Endothelial cell of umbilical vein (primary cell): Measurements from ENCODE around the gene EMC7. TPM values are rescaled to one million over a fixed set of nuclear protein-coding genes. Genes with fewer than 3 reads are reported as not detected.

Experiments used
- BruUV-seq: library from RNA; stranded (reverse); fragments of 400-500 nt; replicated peaks from 2 replicates; lab custom pipeline; 2021; lab: Mats Ljungman, UMichigan
- CTCF ChIA-PET: fragments of 300-600, 350-600 bp; sonication (Branson Sonifier 250); formaldehyde crosslinking; loops from one replicate; lab custom pipeline; 2021; ENCODE audit warnings: antibody characterized with exemption, inconsistent platforms; lab: Charles Lee
- POLR2A ChIA-PET: fragments of 300-600, 350-600 bp; sonication (Branson Sonifier 250); formaldehyde crosslinking; loops from one replicate; lab custom pipeline; 2021; ENCODE audit warnings: antibody characterized with exemption, inconsistent platforms; lab: Charles Lee
- DNase-seq: peaks from one replicate; pipeline ENCODE4 v3.0.0-alpha.2; 2011; ENCODE audit warnings: low read depth, low spot score
- FAIRE-seq: peaks from 2 replicates; lab custom pipeline; 2011; peaks lifted over from hg19 to GRCh38; lab: Jason Lieb, UNC
- H2AFZ ChIP-seq: 2 replicates; pipeline ENCODE4 v1.6.0; 2012; ENCODE audit warnings: low read depth, low read length, control low read depth, inconsistent platforms
- H3K27ac ChIP-seq: 2 replicates; pipeline ENCODE4 v1.5.1; 2011; ENCODE audit warnings: low read depth, mild to moderate bottlenecking, control low read depth, low read length, moderate library complexity; ENCODE audit not compliant: insufficient read depth
- H3K27me3 ChIP-seq, 2 experiments: 2 replicates each; pipeline versions ENCODE4 v1.6.0 to v1.6.1; 2011; ENCODE audit warnings: low read length in 2 of 2, mixed read lengths in 1 of 2; ENCODE audit not compliant: control insufficient read depth in 2 of 2, insufficient read depth in 2 of 2
- H3K36me3 ChIP-seq, 2 experiments: 2 replicates in 1 of 2; 3 replicates in 1 of 2; pipeline ENCODE4 v1.5.1; 2011; ENCODE audit warnings: low read length in 2 of 2, mild to moderate bottlenecking in 1 of 2, moderate library complexity in 1 of 2; ENCODE audit not compliant: control insufficient read depth in 2 of 2, insufficient read depth in 2 of 2; ENCODE audit errors: extremely low read depth in 1 of 2
- H3K4me1 ChIP-seq: 3 replicates; pipeline ENCODE4 v1.5.1; 2011; ENCODE audit warnings: mild to moderate bottlenecking, low read length; ENCODE audit not compliant: control insufficient read depth, insufficient read depth; ENCODE audit errors: extremely low read depth
- H3K4me2 ChIP-seq: 2 replicates; pipeline ENCODE4 v1.6.1; 2011; ENCODE audit warnings: low read length, control low read depth, mixed read lengths; ENCODE audit not compliant: insufficient read depth
- H3K4me3 ChIP-seq, 3 experiments: fragments of 200-600 bp in 1 of 3; sonication (generic), shearing (Covaris generic) in 1 of 3; replicated peaks in 1 of 3; 2 replicates each; pipeline ENCODE4 v1.5.1; 2011 to 2016; ENCODE audit warnings: control low read depth in 3 of 3, low read length in 3 of 3, mild to moderate bottlenecking in 2 of 3, inconsistent platforms in 1 of 3, low read depth in 1 of 3, moderate library complexity in 1 of 3; ENCODE audit not compliant: insufficient read depth in 1 of 3
- H3K79me2 ChIP-seq: 2 replicates; pipeline ENCODE4 v1.6.0; 2012; ENCODE audit warnings: low read length, inconsistent platforms; ENCODE audit not compliant: control insufficient read depth, insufficient read depth
- H3K9ac ChIP-seq: replicated peaks from 2 replicates; pipeline ENCODE3; 2011; ENCODE audit warnings: low read length, control low read depth; ENCODE audit not compliant: insufficient read depth; ENCODE audit errors: extremely low read depth
- H3K9me1 ChIP-seq: replicated peaks from 3 replicates; pipeline ENCODE4 v1.6.0; 2011; ENCODE audit warnings: mild to moderate bottlenecking, low read length; ENCODE audit not compliant: control insufficient read depth, insufficient read depth; ENCODE audit errors: extremely low read depth
- H3K9me3 ChIP-seq: replicated peaks from 2 replicates; pipeline ENCODE4 v1.5.1; 2012; ENCODE audit warnings: low read length, inconsistent platforms; ENCODE audit not compliant: control insufficient read depth, insufficient read depth
- H4K20me1 ChIP-seq: replicated peaks from 2 replicates; pipeline ENCODE3; 2011; ENCODE audit warnings: mild to moderate bottlenecking, low read length; ENCODE audit not compliant: control insufficient read depth, insufficient read depth; ENCODE audit errors: extremely low read depth
- EZH2 ChIP-seq: IDR thresholded peaks from 2 replicates; pipeline ENCODE4 v1.6.1; 2012; ENCODE audit warnings: borderline replicate concordance, low read depth, mild to moderate bottlenecking, moderate library complexity, low read length, inconsistent platforms; ENCODE audit not compliant: severe bottlenecking
- FOS ChIP-seq: IDR thresholded peaks from 2 replicates; pipeline ENCODE4 v1.6.1; 2011; ENCODE audit warnings: mild to moderate bottlenecking, low read length, moderate library complexity, borderline replicate concordance; ENCODE audit not compliant: insufficient read depth
- GATA2 ChIP-seq: IDR thresholded peaks from 2 replicates; pipeline ENCODE4 v1.7.0; 2011; ENCODE audit warnings: low read depth, mild to moderate bottlenecking, moderate library complexity, mixed read lengths, low read length; ENCODE audit not compliant: insufficient read length, insufficient read depth
- JUN ChIP-seq: IDR thresholded peaks from 2 replicates; pipeline ENCODE4 v1.6.1; 2011; ENCODE audit warnings: borderline replicate concordance, low read depth; ENCODE audit not compliant: insufficient read length, insufficient read depth
- MYC ChIP-seq: IDR thresholded peaks from one replicate; pipeline ENCODE4 v1.6.1; 2011; ENCODE audit warnings: mild to moderate bottlenecking, low read depth, low read length
- POLR2A ChIP-seq: IDR thresholded peaks from 2 replicates; pipeline ENCODE4 v1.6.1; 2012; ENCODE audit warnings: low read depth, mild to moderate bottlenecking, control low read depth, low read length
- POLR2AphosphoS5 ChIP-seq: IDR thresholded peaks from 2 replicates; pipeline ENCODE4 v1.6.1; 2012; ENCODE audit warnings: low read depth, mild to moderate bottlenecking, control low read depth, low read length, moderate library complexity; ENCODE audit not compliant: insufficient read depth
- dilution Hi-C: fragments of 300-500 bp; cut with MboI; formaldehyde crosslinking; loops from one replicate; pipeline ENCODE4 v1.15.0; 2019; ENCODE audit warnings: low sequenced_read_pairs; ENCODE audit not compliant: extremely low pct_ligation_motif_present
- intact Hi-C: fragments of 100-400 bp; cut with micrococcal nuclease; formaldehyde crosslinking; loops from one replicate; pipeline ENCODE4 v1.10.0; 2022
- polyA plus RNA-seq, 4 experiments: library from polyadenylated mRNA; depleted of rRNA in 3 of 4; stranded (reverse) in 3 of 4; unstranded in 1 of 4; fragments of >200 nt; gene quantifications; 2 replicates each; pipeline versions ENCODE4 v1.2.1 to v1.2.3, GENCODE V29; 2011 to 2012; ENCODE audit warnings: missing spikeins in 1 of 4
- total RNA-seq: library from RNA; stranded (reverse); gene quantifications from 2 replicates; pipeline ENCODE4 v1.2.3, GENCODE V29; 2021
- TF ChIP-seq, protein P1 (sequence below): IDR thresholded peaks from 2 replicates; pipeline ENCODE4 v1.6.1; 2011; ENCODE audit not compliant: insufficient read depth, insufficient read length
- TF ChIP-seq, protein P2 (sequence below), 2 donors: IDR thresholded peaks; 1 replicate in 1 of 2; 2 replicates in 1 of 2; pipeline ENCODE4 v1.5.1; 2011; ENCODE audit warnings: low read length in 2 of 2, mild to moderate bottlenecking in 2 of 2, moderate library complexity in 2 of 2, control low read depth in 1 of 2, inconsistent platforms in 1 of 2, low read depth in 1 of 2; ENCODE audit not compliant: insufficient read depth in 1 of 2; ENCODE audit errors: extremely low read depth in 1 of 2

Gene EMC7
- total and polyA plus RNA-seq, 2 donors (not counting 3 experiments of a cell fraction or from before 2014, with no cell fraction given) = 57.0 to 70.6 TPM

DNA sequence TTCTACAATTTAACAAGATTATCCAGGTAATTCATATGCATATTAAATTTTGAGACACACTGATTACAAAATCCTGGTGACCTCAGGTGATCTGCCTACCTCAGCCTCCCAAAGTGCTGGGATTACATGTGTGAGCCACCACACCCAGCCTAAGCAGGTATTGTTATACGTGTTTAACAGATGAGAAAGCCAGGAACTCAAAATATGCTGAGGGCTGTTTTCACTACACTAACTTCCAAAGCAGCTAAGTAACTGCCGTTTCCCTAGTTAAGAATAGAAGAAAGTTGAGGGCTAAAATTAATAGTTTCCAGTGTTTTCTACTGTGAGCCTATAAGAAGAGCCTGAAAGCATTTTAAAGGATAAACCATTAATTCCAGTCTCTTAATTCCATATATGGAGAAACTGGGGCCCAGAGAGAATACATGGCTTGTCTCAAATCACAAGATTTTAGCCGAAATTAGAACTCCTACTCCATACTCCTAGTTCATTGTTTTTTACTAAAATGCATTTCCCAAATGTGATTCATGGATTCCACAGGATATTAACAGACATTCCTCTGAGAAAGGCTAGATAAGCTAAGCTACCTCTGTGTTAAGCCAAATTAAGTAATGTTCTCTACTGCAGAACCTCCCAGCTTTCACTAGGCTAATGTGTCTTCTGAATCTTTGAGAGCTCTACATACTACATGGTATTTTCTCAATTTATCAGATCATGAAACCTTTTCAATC, 45.6 kb downstream of the EMC7 start:
- H3K36me3 ChIP-seq = no peaks in the 10 kb centered on the region
- dilution Hi-C loops (no loop called here), intact Hi-C loops (no loop called here)
- peak overlapping the region; percentile 59 for H3K27ac ChIP-seq
- H3K9me3 ChIP-seq = no peaks in the 10 kb centered on the region
- peak overlapping the region; percentile 65 for H3K4me2 ChIP-seq
- ChIA-PET POLR2A (no interaction called here), CTCF (interaction anchor here (2.3 kb wide), 1 partner anchor 154 kb away, joined by 7 read pairs; the partner anchor contains the start of gene KATNBL1)
- H4K20me1 ChIP-seq = no peaks in the 10 kb centered on the region
- FAIRE-seq (peak; percentile 95), DNase-seq (peak; percentile 73)
- peaks cover 0 to 1% of the 10 kb centered on the region in 2 experiments for H3K27me3 ChIP-seq
- H3K4me1 ChIP-seq = peaks cover 9% of the 10 kb centered on the region
- peak overlapping the region; percentile 68 for H2AFZ ChIP-seq
- TF ChIP-seq FOS (no peak), JUN (peak; percentile 55)
- H3K9ac ChIP-seq = peak overlapping the region; percentile 31
- H3K4me3 ChIP-seq = no peak overlapping the region
- H3K79me2 ChIP-seq = no peaks in the 10 kb centered on the region
- no TSS peak for BruUV-seq
- H3K9me1 ChIP-seq = no peaks in the 10 kb centered on the region

- no peak for DNase-seq
- POLR2A ChIA-PET = no interaction called here
- dilution Hi-C loops = no loop called here
Observed at GRCh38 chr15:34054081-34054707, 47.5 kb downstream of the EMC7 start.

More at GRCh38 chr15:34054081-34054707, 47.5 kb downstream of the EMC7 start:
- no peaks in the 10 kb centered on the region for H3K9me1 ChIP-seq
- intact Hi-C loops = no loop called here
- H3K4me3 ChIP-seq = no peak overlapping the region
- H2AFZ ChIP-seq = no peak overlapping the region
- CTCF ChIA-PET = no interaction called here
- H3K27ac ChIP-seq = no peak overlapping the region
- H3K4me1 ChIP-seq = peaks cover 9% of the 10 kb centered on the region
- H3K27me3 ChIP-seq = peaks cover 0 to 1% of the 10 kb centered on the region in 2 experiments
- no peaks in the 10 kb centered on the region for H3K79me2 ChIP-seq
- H3K9ac ChIP-seq = no peak overlapping the region
- H4K20me1 ChIP-seq = no peaks in the 10 kb centered on the region
- no peak overlapping the region for H3K4me2 ChIP-seq
- no TSS peak for BruUV-seq
- FAIRE-seq = no peak
- H3K9me3 ChIP-seq = no peaks in the 10 kb centered on the region
- no peaks in the 10 kb centered on the region for H3K36me3 ChIP-seq
- TF ChIP-seq MYC (no peak), EZH2 (no peak), FOS (no peak), POLR2A (no peak), JUN (no peak), GATA2 (no peak), POLR2AphosphoS5 (no peak)
- TF ChIP-seq, protein P1, sequence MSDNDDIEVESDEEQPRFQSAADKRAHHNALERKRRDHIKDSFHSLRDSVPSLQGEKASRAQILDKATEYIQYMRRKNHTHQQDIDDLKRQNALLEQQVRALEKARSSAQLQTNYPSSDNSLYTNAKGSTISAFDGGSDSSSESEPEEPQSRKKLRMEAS = no peak
- TF ChIP-seq, protein P2, sequence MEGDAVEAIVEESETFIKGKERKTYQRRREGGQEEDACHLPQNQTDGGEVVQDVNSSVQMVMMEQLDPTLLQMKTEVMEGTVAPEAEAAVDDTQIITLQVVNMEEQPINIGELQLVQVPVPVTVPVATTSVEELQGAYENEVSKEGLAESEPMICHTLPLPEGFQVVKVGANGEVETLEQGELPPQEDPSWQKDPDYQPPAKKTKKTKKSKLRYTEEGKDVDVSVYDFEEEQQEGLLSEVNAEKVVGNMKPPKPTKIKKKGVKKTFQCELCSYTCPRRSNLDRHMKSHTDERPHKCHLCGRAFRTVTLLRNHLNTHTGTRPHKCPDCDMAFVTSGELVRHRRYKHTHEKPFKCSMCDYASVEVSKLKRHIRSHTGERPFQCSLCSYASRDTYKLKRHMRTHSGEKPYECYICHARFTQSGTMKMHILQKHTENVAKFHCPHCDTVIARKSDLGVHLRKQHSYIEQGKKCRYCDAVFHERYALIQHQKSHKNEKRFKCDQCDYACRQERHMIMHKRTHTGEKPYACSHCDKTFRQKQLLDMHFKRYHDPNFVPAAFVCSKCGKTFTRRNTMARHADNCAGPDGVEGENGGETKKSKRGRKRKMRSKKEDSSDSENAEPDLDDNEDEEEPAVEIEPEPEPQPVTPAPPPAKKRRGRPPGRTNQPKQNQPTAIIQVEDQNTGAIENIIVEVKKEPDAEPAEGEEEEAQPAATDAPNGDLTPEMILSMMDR (IDR thresholded peaks at IDR 0.05; ENCODE audit: extremely low read depth in 1 of 2, insufficient read depth in 1 of 2, low read depth in 1 of 2, low read length in 2 of 2) = no peak
